Endothelial cell of umbilical vein (primary cell): Measurements from ENCODE around the gene POLD3. TPM values are rescaled to one million over a fixed set of nuclear protein-coding genes. Genes with fewer than 3 reads are reported as not detected.

Experiments
- BruUV-seq: library from RNA; stranded (reverse); fragments of 400-500 nt; replicated peaks from 2 replicates; lab custom pipeline; 2021; lab: Mats Ljungman, UMichigan
- CTCF ChIA-PET: fragments of 300-600, 350-600 bp; sonication (Branson Sonifier 250); formaldehyde crosslinking; loops from one replicate; lab custom pipeline; 2021; ENCODE audit warnings: antibody characterized with exemption, inconsistent platforms; lab: Charles Lee
- POLR2A ChIA-PET: fragments of 300-600, 350-600 bp; sonication (Branson Sonifier 250); formaldehyde crosslinking; loops from one replicate; lab custom pipeline; 2021; ENCODE audit warnings: antibody characterized with exemption, inconsistent platforms; lab: Charles Lee
- DNase-seq: peaks from one replicate; pipeline ENCODE4 v3.0.0-alpha.2; 2011; ENCODE audit warnings: low read depth, low spot score
- FAIRE-seq: peaks from 2 replicates; lab custom pipeline; 2011; peaks lifted over from hg19 to GRCh38; lab: Jason Lieb, UNC
- H2AFZ ChIP-seq: 2 replicates; pipeline ENCODE4 v1.6.0; 2012; ENCODE audit warnings: low read depth, low read length, control low read depth, inconsistent platforms
- H3K27ac ChIP-seq: 2 replicates; pipeline ENCODE4 v1.5.1; 2011; ENCODE audit warnings: low read depth, mild to moderate bottlenecking, control low read depth, low read length, moderate library complexity; ENCODE audit not compliant: insufficient read depth
- H3K27me3 ChIP-seq, 2 experiments: 2 replicates each; pipeline versions ENCODE4 v1.6.0 to v1.6.1; 2011; ENCODE audit warnings: low read length in 2 of 2, mixed read lengths in 1 of 2; ENCODE audit not compliant: control insufficient read depth in 2 of 2, insufficient read depth in 2 of 2
- H3K36me3 ChIP-seq, 2 experiments: 2 replicates in 1 of 2; 3 replicates in 1 of 2; pipeline ENCODE4 v1.5.1; 2011; ENCODE audit warnings: low read length in 2 of 2, mild to moderate bottlenecking in 1 of 2, moderate library complexity in 1 of 2; ENCODE audit not compliant: control insufficient read depth in 2 of 2, insufficient read depth in 2 of 2; ENCODE audit errors: extremely low read depth in 1 of 2
- H3K4me1 ChIP-seq: 3 replicates; pipeline ENCODE4 v1.5.1; 2011; ENCODE audit warnings: mild to moderate bottlenecking, low read length; ENCODE audit not compliant: control insufficient read depth, insufficient read depth; ENCODE audit errors: extremely low read depth
- H3K4me2 ChIP-seq: 2 replicates; pipeline ENCODE4 v1.6.1; 2011; ENCODE audit warnings: low read length, control low read depth, mixed read lengths; ENCODE audit not compliant: insufficient read depth
- H3K4me3 ChIP-seq, 3 experiments: fragments of 200-600 bp in 1 of 3; sonication (generic), shearing (Covaris generic) in 1 of 3; replicated peaks in 1 of 3; 2 replicates each; pipeline ENCODE4 v1.5.1; 2011 to 2016; ENCODE audit warnings: control low read depth in 3 of 3, low read length in 3 of 3, mild to moderate bottlenecking in 2 of 3, inconsistent platforms in 1 of 3, low read depth in 1 of 3, moderate library complexity in 1 of 3; ENCODE audit not compliant: insufficient read depth in 1 of 3
- H3K79me2 ChIP-seq: 2 replicates; pipeline ENCODE4 v1.6.0; 2012; ENCODE audit warnings: low read length, inconsistent platforms; ENCODE audit not compliant: control insufficient read depth, insufficient read depth
- H3K9ac ChIP-seq: replicated peaks from 2 replicates; pipeline ENCODE3; 2011; ENCODE audit warnings: low read length, control low read depth; ENCODE audit not compliant: insufficient read depth; ENCODE audit errors: extremely low read depth
- H3K9me1 ChIP-seq: replicated peaks from 3 replicates; pipeline ENCODE4 v1.6.0; 2011; ENCODE audit warnings: mild to moderate bottlenecking, low read length; ENCODE audit not compliant: control insufficient read depth, insufficient read depth; ENCODE audit errors: extremely low read depth
- H3K9me3 ChIP-seq: replicated peaks from 2 replicates; pipeline ENCODE4 v1.5.1; 2012; ENCODE audit warnings: low read length, inconsistent platforms; ENCODE audit not compliant: control insufficient read depth, insufficient read depth
- H4K20me1 ChIP-seq: replicated peaks from 2 replicates; pipeline ENCODE3; 2011; ENCODE audit warnings: mild to moderate bottlenecking, low read length; ENCODE audit not compliant: control insufficient read depth, insufficient read depth; ENCODE audit errors: extremely low read depth
- CTCF ChIP-seq, 2 donors: IDR thresholded peaks; 1 replicate in 1 of 2; 2 replicates in 1 of 2; pipeline ENCODE4 v1.5.1; 2011; ENCODE audit warnings: low read length in 2 of 2, mild to moderate bottlenecking in 2 of 2, moderate library complexity in 2 of 2, control low read depth in 1 of 2, inconsistent platforms in 1 of 2, low read depth in 1 of 2; ENCODE audit not compliant: insufficient read depth in 1 of 2; ENCODE audit errors: extremely low read depth in 1 of 2
- EZH2 ChIP-seq: IDR thresholded peaks from 2 replicates; pipeline ENCODE4 v1.6.1; 2012; ENCODE audit warnings: borderline replicate concordance, low read depth, mild to moderate bottlenecking, moderate library complexity, low read length, inconsistent platforms; ENCODE audit not compliant: severe bottlenecking
- FOS ChIP-seq: IDR thresholded peaks from 2 replicates; pipeline ENCODE4 v1.6.1; 2011; ENCODE audit warnings: mild to moderate bottlenecking, low read length, moderate library complexity, borderline replicate concordance; ENCODE audit not compliant: insufficient read depth
- GATA2 ChIP-seq: IDR thresholded peaks from 2 replicates; pipeline ENCODE4 v1.7.0; 2011; ENCODE audit warnings: low read depth, mild to moderate bottlenecking, moderate library complexity, mixed read lengths, low read length; ENCODE audit not compliant: insufficient read length, insufficient read depth
- JUN ChIP-seq: IDR thresholded peaks from 2 replicates; pipeline ENCODE4 v1.6.1; 2011; ENCODE audit warnings: borderline replicate concordance, low read depth; ENCODE audit not compliant: insufficient read length, insufficient read depth
- MYC ChIP-seq: IDR thresholded peaks from one replicate; pipeline ENCODE4 v1.6.1; 2011; ENCODE audit warnings: mild to moderate bottlenecking, low read depth, low read length
- POLR2A ChIP-seq: IDR thresholded peaks from 2 replicates; pipeline ENCODE4 v1.6.1; 2012; ENCODE audit warnings: low read depth, mild to moderate bottlenecking, control low read depth, low read length
- POLR2AphosphoS5 ChIP-seq: IDR thresholded peaks from 2 replicates; pipeline ENCODE4 v1.6.1; 2012; ENCODE audit warnings: low read depth, mild to moderate bottlenecking, control low read depth, low read length, moderate library complexity; ENCODE audit not compliant: insufficient read depth
- dilution Hi-C: fragments of 300-500 bp; cut with MboI; formaldehyde crosslinking; loops from one replicate; pipeline ENCODE4 v1.15.0; 2019; ENCODE audit warnings: low sequenced_read_pairs; ENCODE audit not compliant: extremely low pct_ligation_motif_present
- intact Hi-C: fragments of 100-400 bp; cut with micrococcal nuclease; formaldehyde crosslinking; loops from one replicate; pipeline ENCODE4 v1.10.0; 2022
- polyA plus RNA-seq, 4 experiments: library from polyadenylated mRNA; depleted of rRNA in 3 of 4; stranded (reverse) in 3 of 4; unstranded in 1 of 4; fragments of >200 nt; gene quantifications; 2 replicates each; pipeline versions ENCODE4 v1.2.1 to v1.2.3, GENCODE V29; 2011 to 2012; ENCODE audit warnings: missing spikeins in 1 of 4
- total RNA-seq: library from RNA; stranded (reverse); gene quantifications from 2 replicates; pipeline ENCODE4 v1.2.3, GENCODE V29; 2021
- TF ChIP-seq, protein P1 (sequence below): IDR thresholded peaks from 2 replicates; pipeline ENCODE4 v1.6.1; 2011; ENCODE audit not compliant: insufficient read depth, insufficient read length

Gene POLD3
- total and polyA plus RNA-seq, 2 donors (not counting 3 experiments of a cell fraction or from before 2014, with no cell fraction given): 8.9 to 25.2 TPM

DNA sequence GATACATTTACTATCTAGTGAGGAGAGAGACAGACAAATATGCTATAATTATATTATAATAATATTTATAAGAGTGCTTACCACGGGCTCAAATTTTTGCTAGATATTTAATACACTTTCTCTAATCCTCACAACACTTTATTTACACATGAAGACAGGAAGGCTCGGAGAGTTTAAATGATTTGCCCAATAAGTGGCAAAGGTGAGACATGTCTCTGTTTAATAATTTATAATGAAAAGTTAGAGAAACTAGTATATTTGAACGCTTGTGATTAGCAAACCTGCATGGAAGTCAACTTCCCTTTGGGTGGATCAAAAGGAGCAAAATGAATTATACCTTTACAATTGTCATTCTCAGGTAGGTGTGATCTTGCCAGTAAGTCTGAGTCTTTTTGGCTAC, 55.4 kb downstream of the POLD3 start:
- no peak for FAIRE-seq
- H3K9me1 ChIP-seq: no peaks in the 10 kb centered on the region
- POLR2A ChIA-PET: no interaction called here
- dilution Hi-C loops (no loop called here), intact Hi-C loops (no loop called here)
- H3K36me3 ChIP-seq: peaks cover 0 to 2% of the 10 kb centered on the region in 2 experiments
- H3K4me2 ChIP-seq: no peak overlapping the region
- no peaks in the 10 kb centered on the region for H4K20me1 ChIP-seq
- no peak overlapping the region for H3K27ac ChIP-seq
- BruUV-seq: no TSS peak
- no peak for TF ChIP-seq GATA2
- TF ChIP-seq POLR2A: no peak
- no peak for TF ChIP-seq JUN
- no peak for TF ChIP-seq CTCF (IDR thresholded peaks at IDR 0.05; ENCODE audit: extremely low read depth in 1 of 2, insufficient read depth in 1 of 2, low read depth in 1 of 2, low read length in 2 of 2)
- no peak for TF ChIP-seq MYC
- TF ChIP-seq POLR2AphosphoS5: no peak
- TF ChIP-seq FOS: no peak
- TF ChIP-seq EZH2: no peak
- TF ChIP-seq, protein P1, sequence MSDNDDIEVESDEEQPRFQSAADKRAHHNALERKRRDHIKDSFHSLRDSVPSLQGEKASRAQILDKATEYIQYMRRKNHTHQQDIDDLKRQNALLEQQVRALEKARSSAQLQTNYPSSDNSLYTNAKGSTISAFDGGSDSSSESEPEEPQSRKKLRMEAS: no peak
- no peaks in the 10 kb centered on the region for H3K79me2 ChIP-seq
- no peak overlapping the region for H3K9ac ChIP-seq
- no peak for DNase-seq
- no peak overlapping the region for H3K4me3 ChIP-seq
- no peaks in the 10 kb centered on the region for H3K9me3 ChIP-seq
- no peak overlapping the region for H2AFZ ChIP-seq
- H3K4me1 ChIP-seq: no peaks in the 10 kb centered on the region
- CTCF ChIA-PET: interaction anchor here (1.0 kb wide), 1 partner anchor 55 kb away, joined by 3 read pairs; no protein-coding TSS in a partner anchor
- H3K27me3 ChIP-seq: no peaks in the 10 kb centered on the region
